ENCODE data around the gene CHN1. TPM values are rescaled to one million over a fixed set of nuclear protein-coding genes. Genes with fewer than 3 reads are reported as not detected.

The CHN1 gene
- total RNA-seq, 1 donor from 2014 or later = 45.0 TPM

DNA sequence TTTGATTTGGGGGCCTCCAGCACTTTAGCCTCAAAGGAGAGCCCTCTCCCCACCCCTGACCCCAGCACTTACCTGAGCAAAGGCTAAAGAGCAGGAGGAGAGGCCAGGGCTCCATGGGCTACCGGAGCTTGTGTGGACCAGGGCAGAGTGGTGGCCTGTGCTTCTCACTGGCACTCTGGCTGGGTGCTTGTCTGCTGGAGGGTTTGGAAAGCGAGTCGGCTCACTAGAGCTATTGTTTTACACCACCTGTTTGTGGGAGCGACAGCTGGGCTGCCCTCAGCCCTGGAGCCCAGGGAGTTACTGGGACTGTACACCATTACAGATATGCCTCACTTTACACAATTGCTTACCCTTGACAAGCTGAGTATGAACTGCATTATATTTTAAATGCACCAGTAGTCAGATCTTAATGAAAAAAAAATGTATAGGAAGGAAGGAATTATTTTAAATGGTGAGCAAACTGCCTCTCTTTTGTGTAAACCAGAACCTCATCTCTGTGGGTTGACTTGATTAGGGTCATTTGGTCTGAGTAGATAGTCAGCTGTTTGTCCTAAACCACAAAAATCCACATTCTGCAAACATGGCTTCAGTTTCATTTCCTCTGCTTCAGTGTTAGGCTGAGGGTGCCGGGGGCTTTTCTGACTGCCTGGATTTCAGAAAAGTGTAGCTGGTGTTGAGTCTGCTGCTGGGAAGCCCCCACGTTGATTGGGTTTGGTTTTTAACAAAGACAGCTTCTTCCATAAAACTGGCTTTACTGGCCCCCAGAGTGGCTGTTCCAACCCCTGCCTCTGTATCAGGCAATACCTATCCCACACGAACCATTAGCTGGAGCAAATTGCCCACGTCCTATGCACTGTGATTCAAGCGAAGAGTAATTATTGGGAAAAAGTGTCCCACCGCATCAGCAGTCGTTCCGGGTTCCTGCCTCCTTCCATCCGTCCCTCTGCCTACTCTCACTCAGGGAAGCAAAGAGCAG is 240.6 kb downstream of the CHN1 start, which contains the start of gene CHRNA1:
TSS of gene CHRNA1 (minus strand) at position 193 of the 976 bp plus-strand sequence. CDS start at position 115, 78 bp downstream.
- H3F3A ChIP-seq (ENCODE audit: low read depth) = peaks cover 15% of the 10 kb centered on the region
- Mint-ChIP-seq H3K27ac (no peak within 1 kb of the TSS), H3K27me3 (ENCODE audit: insufficient read depth, low read depth) (peaks cover 10% of the 10 kb centered on the region), H3K4me3 (no peak within 1 kb of the TSS), H3K4me1 (peaks cover 22% of the 10 kb centered on the region), H3K9me3 (no peaks in the 10 kb centered on the region), H3K36me3 (no peaks in the 10 kb centered on the region)
- no peak within 1 kb of the TSS for H3K9ac ChIP-seq
- H3K4me3 ChIP-seq = no peak within 1 kb of the TSS
- no peak for TF ChIP-seq EZH2 (IDR thresholded peaks at IDR 0.05)
- TF ChIP-seq EZH2phosphoT487 (IDR thresholded peaks at IDR 0.05) = no peak
- no peak for TF ChIP-seq CTCF (IDR thresholded peaks at IDR 0.05)
- H3K4me2 ChIP-seq = no peak within 1 kb of the TSS
- H4K20me1 ChIP-seq (ENCODE audit: low read depth) = no peaks in the 10 kb centered on the region
- no peak within 1 kb of the TSS for H3K27ac ChIP-seq
- peaks cover 14% of the 10 kb centered on the region for H3K4me1 ChIP-seq
- no peaks in the 10 kb centered on the region for H3K36me3 ChIP-seq
- no peaks in the 10 kb centered on the region for H3K9me3 ChIP-seq (ENCODE audit: low read depth)
- H2AFZ ChIP-seq (replicated peaks) = peak within 1 kb of the TSS; percentile 78
- no peaks in the 10 kb centered on the region for H3K27me3 ChIP-seq
- DNase-seq (ENCODE audit: low spot score) = no peak
- H3K79me2 ChIP-seq (ENCODE audit: low read depth) = no peaks in the 10 kb centered on the region

DNA sequence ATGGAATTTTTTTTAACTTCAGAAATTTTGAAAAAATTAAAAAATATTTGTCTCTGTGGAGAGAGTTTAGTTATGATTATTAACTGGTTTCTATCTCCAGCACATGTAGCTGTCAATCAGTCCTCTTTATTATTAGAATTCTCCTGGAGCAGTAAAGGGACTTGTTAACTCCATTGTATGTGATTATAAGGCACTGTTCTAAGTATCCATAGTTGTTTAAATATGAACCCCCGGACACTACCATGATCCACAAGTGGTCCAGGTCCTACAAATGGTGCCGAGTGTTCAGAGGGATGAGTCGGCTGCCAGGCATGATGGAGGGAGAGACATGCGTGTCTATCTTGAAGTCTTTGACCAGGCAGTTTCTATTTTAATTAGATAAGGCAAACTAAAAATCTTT is 241.4 kb downstream of the CHN1 start:
- no peak for DNase-seq (ENCODE audit: low spot score)
- no peaks in the 10 kb centered on the region for H3K79me2 ChIP-seq (ENCODE audit: low read depth)
- no peak overlapping the region for H3K4me2 ChIP-seq
- Mint-ChIP-seq H3K4me1 (peaks cover 19% of the 10 kb centered on the region), H3K9me3 (no peaks in the 10 kb centered on the region), H3K27ac (no peak overlapping the region), H3K36me3 (no peaks in the 10 kb centered on the region), H3K27me3 (ENCODE audit: insufficient read depth, low read depth) (peaks cover 7% of the 10 kb centered on the region), H3K4me3 (no peak overlapping the region)
- peaks cover 11% of the 10 kb centered on the region for H3K4me1 ChIP-seq
- no peak for TF ChIP-seq EZH2 (IDR thresholded peaks at IDR 0.05)
- TF ChIP-seq EZH2phosphoT487 (IDR thresholded peaks at IDR 0.05) = no peak
- TF ChIP-seq CTCF (IDR thresholded peaks at IDR 0.05) = no peak
- no peak overlapping the region for H3K27ac ChIP-seq
- no peaks in the 10 kb centered on the region for H4K20me1 ChIP-seq (ENCODE audit: low read depth)
- H3K36me3 ChIP-seq = no peaks in the 10 kb centered on the region
- no peaks in the 10 kb centered on the region for H3K27me3 ChIP-seq
- H3F3A ChIP-seq (ENCODE audit: low read depth) = peaks cover 10% of the 10 kb centered on the region
- H3K9me3 ChIP-seq (ENCODE audit: low read depth) = no peaks in the 10 kb centered on the region
- no peak overlapping the region for H3K9ac ChIP-seq
- H2AFZ ChIP-seq (replicated peaks) = no peak overlapping the region
- no peak overlapping the region for H3K4me3 ChIP-seq

GRCh38 chr2:174762464-174762863 is 242.7 kb downstream of the CHN1 start:
- H3K4me1 ChIP-seq = peaks cover 5% of the 10 kb centered on the region
- no peak overlapping the region for H3K9ac ChIP-seq
- H3K27ac ChIP-seq = no peak overlapping the region
- no peak for DNase-seq (ENCODE audit: low spot score)
- TF ChIP-seq EZH2 (IDR thresholded peaks at IDR 0.05) (no peak), EZH2phosphoT487 (IDR thresholded peaks at IDR 0.05) (no peak), CTCF (IDR thresholded peaks at IDR 0.05) (no peak)
- H3K9me3 Mint-ChIP-seq = no peaks in the 10 kb centered on the region
- H3K79me2 ChIP-seq (ENCODE audit: low read depth) = no peaks in the 10 kb centered on the region
- no peak overlapping the region for H3K4me3 ChIP-seq
- H3K4me1 Mint-ChIP-seq = peaks cover 13% of the 10 kb centered on the region
- H3F3A ChIP-seq (ENCODE audit: low read depth) = peaks cover 2% of the 10 kb centered on the region
- H3K27me3 Mint-ChIP-seq (ENCODE audit: insufficient read depth, low read depth) = peaks cover 2% of the 10 kb centered on the region
- H3K9me3 ChIP-seq (ENCODE audit: low read depth) = no peaks in the 10 kb centered on the region
- H3K36me3 Mint-ChIP-seq = no peaks in the 10 kb centered on the region
- H3K4me3 Mint-ChIP-seq = no peak overlapping the region
- H4K20me1 ChIP-seq (ENCODE audit: low read depth) = no peaks in the 10 kb centered on the region
- no peaks in the 10 kb centered on the region for H3K27me3 ChIP-seq
- no peak overlapping the region for H3K27ac Mint-ChIP-seq
- no peak overlapping the region for H2AFZ ChIP-seq (replicated peaks)
- H3K36me3 ChIP-seq = no peaks in the 10 kb centered on the region
- H3K4me2 ChIP-seq = no peak overlapping the region

Data from neural progenitor cell (in vitro differentiated cells).